ENCODE results near the gene HARBI1.

The HARBI1 gene

GRCh38 chr11:46609386-46609785 lies 7.6 kb downstream of the HARBI1 start:
- no peak overlapping the region for H3K4me3 ChIP-seq (ENCODE audit: low read depth, low read length)
- no peak for DNase-seq
- no peaks in the 10 kb centered on the region for H3K9me3 ChIP-seq (ENCODE audit: severe bottlenecking)
- H3K27me3 ChIP-seq (ENCODE audit: insufficient read depth, low read depth, severe bottlenecking), result no peaks in the 10 kb centered on the region
- no peaks in the 10 kb centered on the region for H3K36me3 ChIP-seq
- H3K27ac ChIP-seq, result no peak overlapping the region
- TF ChIP-seq CTCF (IDR thresholded peaks at IDR 0.05; ENCODE audit: low read depth, low read length), result no peak

GRCh38 chr11:46607516-46607915 lies 9.5 kb downstream of the HARBI1 start:
- no peaks in the 10 kb centered on the region for H3K27me3 ChIP-seq (ENCODE audit: insufficient read depth, low read depth, severe bottlenecking)
- DNase-seq, result no peak

GRCh38 chr11:46604796-46605195 lies 12.2 kb downstream of the HARBI1 start:
- Histone ChIP-seq H3K9me3 (ENCODE audit: severe bottlenecking) (no peaks in the 10 kb centered on the region), H3K36me3 (peaks cover 6% of the 10 kb centered on the region; the same call in 1 of the 2 replicates), H3K27ac (no peak overlapping the region), H3K27me3 (ENCODE audit: insufficient read depth, low read depth, severe bottlenecking) (no peaks in the 10 kb centered on the region), H3K4me3 (ENCODE audit: low read depth, low read length) (no peak overlapping the region)
- no peak for DNase-seq
- TF ChIP-seq CTCF (IDR thresholded peaks at IDR 0.05; ENCODE audit: low read depth, low read length), result no peak

More at GRCh38 chr11:46607516-46607915, 9.5 kb downstream of the HARBI1 start:
- H3K36me3 ChIP-seq, result peaks cover 6% of the 10 kb centered on the region; the same call in 1 of the 2 replicates
- no peak for TF ChIP-seq CTCF (IDR thresholded peaks at IDR 0.05; ENCODE audit: low read depth, low read length)
- no peak overlapping the region for H3K4me3 ChIP-seq (ENCODE audit: low read depth, low read length)
- peak overlapping the region; percentile 52 for H3K27ac ChIP-seq
- no peaks in the 10 kb centered on the region for H3K9me3 ChIP-seq (ENCODE audit: severe bottlenecking)

- Histone ChIP-seq H3K27ac (no peak overlapping the region), H3K4me3 (ENCODE audit: low read depth, low read length) (no peak overlapping the region), H3K36me3 (peaks cover 6% of the 10 kb centered on the region; the same call in 1 of the 2 replicates), H3K9me3 (ENCODE audit: severe bottlenecking) (no peaks in the 10 kb centered on the region), H3K27me3 (ENCODE audit: insufficient read depth, low read depth, severe bottlenecking) (no peaks in the 10 kb centered on the region)
- TF ChIP-seq CTCF (IDR thresholded peaks at IDR 0.05; ENCODE audit: low read depth, low read length), result no peak
- no peak for DNase-seq
Observed at GRCh38 chr11:46603704-46604308, 13.2 kb downstream of the HARBI1 start.

GRCh38 chr11:46601129-46601528 lies 15.9 kb downstream of the HARBI1 start:
- H3K27me3 ChIP-seq (ENCODE audit: insufficient read depth, low read depth, severe bottlenecking), result no peaks in the 10 kb centered on the region
- no peak overlapping the region for H3K4me3 ChIP-seq (ENCODE audit: low read depth, low read length)
- H3K27ac ChIP-seq, result peak overlapping the region; percentile 13; the same call in 1 of the 2 replicates
- DNase-seq, result no peak
- no peaks in the 10 kb centered on the region for H3K9me3 ChIP-seq (ENCODE audit: severe bottlenecking)
- H3K36me3 ChIP-seq, result peaks cover 6% of the 10 kb centered on the region; the same call in 1 of the 2 replicates
- no peak for TF ChIP-seq CTCF (IDR thresholded peaks at IDR 0.05; ENCODE audit: low read depth, low read length)
